Tibial artery (tissue), 4 donors: Measurements from ENCODE around the gene SPIC.
"Not testable (repeated sequence)": the region's sequence is repeated elsewhere in the genome, so short reads cannot be mapped to it uniquely, and the experiment has no call there.

Source experiments
- DNase-seq, 2 donors: peaks; one replicate each; pipeline ENCODE4 v3.0.0-alpha.2; 2019
- H3K27ac ChIP-seq, 2 donors: fragments of 200-600 bp; sonication (generic) in 1 of 2; 1 replicate in 1 of 2; 2 replicates in 1 of 2; pipeline ENCODE4 v1.5.1; 2018 to 2019; ENCODE audit warnings: mild to moderate bottlenecking in 1 of 2
- H3K27me3 ChIP-seq, 2 donors: fragments of 200-600 bp; sonication (generic) in 1 of 2; one replicate each; pipeline versions ENCODE4 v1.5.1 to v1.6.0; 2016 to 2019
- H3K36me3 ChIP-seq, 3 donors: fragments of 200-600 bp; sonication (generic) in 2 of 3; one replicate each; pipeline ENCODE4 v1.5.1; 2016 to 2019; ENCODE audit warnings: mild to moderate bottlenecking in 2 of 3
- H3K4me1 ChIP-seq, 4 donors: fragments of 200-600 bp; sonication (generic) in 2 of 4; 1 replicate in 3 of 4; 2 replicates in 1 of 4; pipeline ENCODE4 v1.5.1; 2016 to 2019
- H3K4me3 ChIP-seq, 2 donors: fragments of 200-600 bp; sonication (generic) in 1 of 2; 1 replicate in 1 of 2; 2 replicates in 1 of 2; pipeline ENCODE4 v1.5.1; 2018 to 2019; ENCODE audit warnings: mild to moderate bottlenecking in 2 of 2
- H3K9me3 ChIP-seq, 3 donors: fragments of 200-600 bp; sonication (generic) in 1 of 3; one replicate each; pipeline ENCODE4 v1.5.1; 2016 to 2019
- intact Hi-C: fragments of 100-400 bp; cut with DNase I; formaldehyde crosslinking; loops from one replicate; pipeline ENCODE4 v1.15.0; 2023; ENCODE audit warnings: low total_unique reads
- TF ChIP-seq, protein P1 (sequence below), 2 experiments: fragments of 200-600 bp in 1 of 2; fragments of 450-650 bp in 1 of 2; IDR thresholded peaks; one replicate each; pipeline ENCODE4 v1.5.1; 2017 to 2019; ENCODE audit warnings: antibody characterized with exemption in 2 of 2, mild to moderate bottlenecking in 1 of 2, moderate library complexity in 1 of 2

Gene SPIC

DNA sequence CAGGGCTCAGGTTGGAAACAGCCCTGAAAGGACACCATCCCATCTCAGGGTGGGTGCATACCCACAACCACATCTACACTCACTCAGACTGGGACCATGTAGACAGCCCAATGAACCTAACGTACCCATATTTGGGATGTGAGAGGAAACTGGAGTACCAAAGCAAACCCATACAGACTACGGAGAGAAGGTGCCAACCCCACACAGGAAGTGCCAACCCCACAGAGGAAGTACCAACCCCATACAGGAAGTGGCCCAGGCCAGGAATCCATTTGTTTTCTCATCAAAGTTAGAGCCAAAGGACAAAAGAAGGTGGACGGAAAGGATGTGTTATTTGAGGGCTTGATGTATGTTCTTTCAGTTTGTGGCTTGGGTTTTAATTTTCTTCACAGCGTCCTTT, 19.5 kb upstream of the SPIC start:
- DNase-seq, result no peak
- Histone ChIP-seq H3K36me3 (no peaks in the 10 kb centered on the region), H3K4me3 (no peak overlapping the region), H3K27ac (no peak overlapping the region), H3K27me3 (no peaks in the 10 kb centered on the region), H3K4me1 (no peaks in the 10 kb centered on the region), H3K9me3 (no peaks in the 10 kb centered on the region)
- TF ChIP-seq, protein P1, sequence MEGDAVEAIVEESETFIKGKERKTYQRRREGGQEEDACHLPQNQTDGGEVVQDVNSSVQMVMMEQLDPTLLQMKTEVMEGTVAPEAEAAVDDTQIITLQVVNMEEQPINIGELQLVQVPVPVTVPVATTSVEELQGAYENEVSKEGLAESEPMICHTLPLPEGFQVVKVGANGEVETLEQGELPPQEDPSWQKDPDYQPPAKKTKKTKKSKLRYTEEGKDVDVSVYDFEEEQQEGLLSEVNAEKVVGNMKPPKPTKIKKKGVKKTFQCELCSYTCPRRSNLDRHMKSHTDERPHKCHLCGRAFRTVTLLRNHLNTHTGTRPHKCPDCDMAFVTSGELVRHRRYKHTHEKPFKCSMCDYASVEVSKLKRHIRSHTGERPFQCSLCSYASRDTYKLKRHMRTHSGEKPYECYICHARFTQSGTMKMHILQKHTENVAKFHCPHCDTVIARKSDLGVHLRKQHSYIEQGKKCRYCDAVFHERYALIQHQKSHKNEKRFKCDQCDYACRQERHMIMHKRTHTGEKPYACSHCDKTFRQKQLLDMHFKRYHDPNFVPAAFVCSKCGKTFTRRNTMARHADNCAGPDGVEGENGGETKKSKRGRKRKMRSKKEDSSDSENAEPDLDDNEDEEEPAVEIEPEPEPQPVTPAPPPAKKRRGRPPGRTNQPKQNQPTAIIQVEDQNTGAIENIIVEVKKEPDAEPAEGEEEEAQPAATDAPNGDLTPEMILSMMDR (IDR thresholded peaks at IDR 0.05), result no peak
- intact Hi-C loops, result no loop called here

DNA sequence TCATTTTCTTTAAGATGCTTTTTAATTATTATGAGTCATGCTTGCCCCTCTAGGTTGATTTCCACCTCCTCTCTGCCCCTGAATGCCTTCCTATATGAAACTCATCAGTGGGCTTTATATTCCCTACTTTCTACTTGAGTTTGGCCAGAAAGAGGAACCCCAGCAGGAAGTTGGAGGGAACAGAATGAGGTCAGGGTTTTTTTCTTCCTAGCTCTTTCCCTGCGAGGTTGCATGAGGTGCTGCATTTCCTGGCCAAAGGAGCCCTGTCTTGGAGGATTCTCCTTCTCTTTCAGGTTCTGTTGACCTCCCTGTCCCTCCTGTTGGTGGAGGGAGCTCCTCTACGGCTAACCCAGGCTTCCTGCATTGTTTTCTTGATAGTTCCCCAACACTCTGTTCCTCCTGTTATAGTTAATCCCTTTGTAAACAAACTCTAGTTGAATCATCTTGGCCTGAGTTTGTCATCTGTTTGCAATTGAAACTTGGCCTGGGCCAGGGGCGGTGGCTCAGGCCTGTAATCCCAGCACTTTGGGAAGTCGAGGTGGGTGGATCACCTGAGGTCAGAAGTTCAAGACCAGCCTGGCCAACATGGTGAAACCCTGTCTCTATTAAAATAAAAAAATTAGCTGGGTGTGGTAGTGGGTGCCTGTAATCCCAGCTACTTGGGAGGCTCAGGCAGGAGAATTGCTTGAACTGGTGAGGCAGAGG, 15.3 kb upstream of the SPIC start:
- DNase-seq, result peak in 1 of 2 donors; percentile 32
- TF ChIP-seq, protein P1 (IDR thresholded peaks at IDR 0.05), result no peak

DNA sequence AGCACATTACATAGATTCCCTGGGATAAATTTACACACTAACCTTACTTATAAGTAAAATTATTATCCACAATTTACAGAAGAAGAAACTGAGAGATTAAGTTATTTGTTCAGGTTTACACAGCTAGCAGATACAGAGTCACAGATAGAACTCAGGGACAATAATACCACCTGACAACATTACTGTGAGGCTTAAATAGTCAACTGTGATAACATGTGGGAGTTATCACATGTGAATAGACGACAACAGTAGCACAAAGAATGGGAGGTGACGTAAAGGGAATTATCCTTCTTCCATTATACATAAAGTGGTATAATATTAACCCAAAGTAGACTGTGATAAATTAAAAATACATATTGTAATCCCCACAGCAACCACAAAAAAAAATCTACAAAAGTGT, 6.2 kb upstream of the SPIC start:
- intact Hi-C loops, result no loop called here
- H3K36me3 ChIP-seq, result no peaks in the 10 kb centered on the region
- H3K27ac ChIP-seq, result no peak overlapping the region
- H3K9me3 ChIP-seq, result no peaks in the 10 kb centered on the region
- TF ChIP-seq, protein P1 (IDR thresholded peaks at IDR 0.05), result no peak
- no peaks in the 10 kb centered on the region for H3K27me3 ChIP-seq
- no peak overlapping the region for H3K4me3 ChIP-seq
- H3K4me1 ChIP-seq, result no peaks in the 10 kb centered on the region
- DNase-seq, result no peak

More for the DNA sequence above, 15.3 kb upstream of the SPIC start:
- no peaks in the 10 kb centered on the region for H3K4me1 ChIP-seq
- no peak overlapping the region for H3K4me3 ChIP-seq
- H3K27me3 ChIP-seq, result no peaks in the 10 kb centered on the region
- intact Hi-C loops, result no loop called here
- no peaks in the 10 kb centered on the region for H3K36me3 ChIP-seq
- H3K9me3 ChIP-seq, result no peaks in the 10 kb centered on the region
- no peak overlapping the region for H3K27ac ChIP-seq

DNA sequence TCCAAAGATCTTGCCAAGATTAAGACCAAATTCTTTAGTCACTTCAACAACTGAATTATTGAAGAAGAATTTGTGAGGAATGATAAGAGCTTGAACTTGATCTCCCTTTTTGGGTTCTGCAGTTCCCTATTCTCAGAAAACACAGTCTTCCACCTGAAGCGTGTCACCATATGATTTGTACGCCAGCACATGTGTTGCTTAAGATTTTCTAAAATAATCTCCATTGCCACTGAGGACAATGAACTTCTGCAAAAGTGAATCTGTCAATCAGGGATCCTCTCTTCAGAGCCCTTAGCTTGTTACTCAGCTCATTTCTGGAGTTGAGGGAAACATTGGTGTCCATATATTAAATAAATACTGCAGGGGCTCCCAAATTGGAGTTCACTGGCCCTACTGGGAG, 4.2 kb upstream of the SPIC start:
- Histone ChIP-seq H3K9me3 (no peaks in the 10 kb centered on the region), H3K27me3 (no peaks in the 10 kb centered on the region), H3K4me1 (no peaks in the 10 kb centered on the region), H3K36me3 (no peaks in the 10 kb centered on the region), H3K27ac (no peak overlapping the region), H3K4me3 (no peak overlapping the region)
- no peak for DNase-seq
- intact Hi-C loops, result no loop called here
- TF ChIP-seq, protein P1 (IDR thresholded peaks at IDR 0.05), result no peak

DNA sequence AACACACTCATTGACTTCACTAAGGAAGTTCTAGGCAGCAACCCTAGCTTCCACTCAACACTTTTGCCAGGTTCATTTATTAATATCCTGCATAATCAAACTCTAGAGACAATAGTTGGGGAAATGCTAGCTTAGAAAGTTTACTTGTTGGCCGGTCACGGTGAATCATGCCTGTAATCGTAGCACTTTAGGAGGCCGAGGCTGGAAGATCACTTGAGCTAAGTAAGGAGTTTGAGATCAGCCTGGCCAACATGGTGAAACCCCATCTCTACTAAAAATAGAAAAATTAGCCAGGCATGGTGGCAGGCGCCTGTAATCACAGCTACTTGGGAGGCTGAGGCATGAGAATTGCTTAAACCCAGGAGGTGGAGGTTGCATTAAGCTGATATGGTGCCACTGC, 3.3 kb upstream of the SPIC start:
- H3K9me3 ChIP-seq, H3K36me3 ChIP-seq, H3K4me3 ChIP-seq, intact Hi-C loops, H3K4me1 ChIP-seq, DNase-seq, H3K27ac ChIP-seq, H3K27me3 ChIP-seq: not testable (repeated sequence)

DNA sequence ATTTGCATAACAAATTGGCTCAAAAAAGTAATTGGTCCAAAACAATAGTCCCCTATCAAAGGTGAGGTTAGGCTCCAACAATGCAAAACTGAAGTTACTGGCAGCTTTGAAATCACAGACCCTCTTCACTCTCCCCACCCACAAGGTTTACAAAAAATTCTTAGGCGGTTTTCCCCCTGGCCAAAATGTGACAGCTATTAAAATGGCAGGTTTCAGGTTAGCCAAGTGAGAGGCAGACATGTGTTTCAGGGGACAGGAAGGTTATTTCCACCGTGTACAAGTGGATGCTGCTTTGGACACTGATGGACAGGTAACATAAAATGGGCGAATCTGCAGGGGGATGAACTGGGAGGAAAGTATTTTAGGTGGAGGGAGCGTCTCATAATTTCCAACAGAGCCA, 888 bp upstream of the SPIC start:
- no peaks in the 10 kb centered on the region for H3K36me3 ChIP-seq
- TF ChIP-seq, protein P1 (IDR thresholded peaks at IDR 0.05), result no peak
- H3K9me3 ChIP-seq, result no peaks in the 10 kb centered on the region
- H3K4me1 ChIP-seq, result no peaks in the 10 kb centered on the region
- no peak overlapping the region for H3K4me3 ChIP-seq
- intact Hi-C loops, result no loop called here
- H3K27me3 ChIP-seq, result no peaks in the 10 kb centered on the region
- no peak overlapping the region for H3K27ac ChIP-seq
- no peak for DNase-seq
